SHP77 (cell line): ENCODE data around the gene FADS1.

ENCODE experiments used
- DNase-seq, 2 experiments: peaks; one replicate each; lab custom pipeline; 2025; lab: John Stamatoyannopoulos, UW

Gene FADS1

GRCh38 chr11:61760946-61761345 lies 55.9 kb downstream of the FADS1 start:
- no peak for DNase-seq

GRCh38 chr11:61757213-61757862 lies 59.5 kb downstream of the FADS1 start:
- no peak for DNase-seq

GRCh38 chr11:61756452-61757212 lies 60.2 kb downstream of the FADS1 start:
- DNase-seq, result no peak

GRCh38 chr11:61756147-61756451 lies 60.7 kb downstream of the FADS1 start:
- no peak for DNase-seq

- DNase-seq, result no peak
These were observed 62.0 kb downstream of the FADS1 start for GRCh38 chr11:61754534-61755482.

GRCh38 chr11:61753672-61754071 lies 63.1 kb downstream of the FADS1 start:
- no peak for DNase-seq

GRCh38 chr11:61752925-61753521 lies 63.8 kb downstream of the FADS1 start:
- DNase-seq, result no peak

- no peak for DNase-seq
These were observed 64.5 kb downstream of the FADS1 start, which contains the start of gene MYRF for GRCh38 chr11:61752117-61752924. MYRF (plus strand) TSS chr11:61752636; CDS start chr11:61752745, 109 bp downstream.

- no peak for DNase-seq
These were observed 65.4 kb downstream of the FADS1 start for GRCh38 chr11:61751384-61751783.

- DNase-seq, result no peak
These were observed 66.1 kb downstream of the FADS1 start for GRCh38 chr11:61750631-61751273.
